ENCODE results near the gene CBX2.

The CBX2 gene

DNA sequence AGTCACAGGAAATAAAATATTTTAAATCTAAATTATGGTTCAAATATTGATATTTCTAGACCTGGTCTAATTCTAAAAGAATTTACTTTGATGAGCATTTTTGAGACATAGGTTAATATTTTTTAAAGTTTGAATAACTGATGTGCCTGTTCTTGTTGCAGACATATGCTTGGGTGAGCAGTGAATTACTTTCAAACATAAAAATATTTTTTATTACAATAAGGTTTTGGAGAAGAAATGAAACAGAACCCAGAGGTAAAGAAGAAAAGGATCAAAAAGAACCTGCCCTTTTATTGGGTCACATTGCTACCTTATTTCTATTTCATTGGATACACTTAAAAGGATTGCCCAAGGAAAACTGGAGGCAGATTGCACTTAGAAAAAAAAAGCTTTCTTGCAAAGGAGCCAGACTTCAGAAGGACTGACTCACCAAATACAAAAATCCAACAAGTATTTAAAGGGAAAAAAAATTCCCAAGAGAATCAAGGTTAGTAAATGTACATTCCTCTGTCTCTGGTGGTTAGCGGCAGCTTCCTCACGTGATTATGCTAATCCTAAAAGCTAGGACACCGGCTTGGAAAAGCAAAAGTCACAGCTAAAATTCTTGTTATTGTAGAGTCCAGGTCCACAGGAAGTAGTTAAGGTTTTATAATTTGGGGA is 28.7 kb upstream of the CBX2 start:
- H3K4me3 ChIP-seq (ENCODE audit: low read depth, low read length, poor library complexity, severe bottlenecking): no peak overlapping the region
- H3K27me3 ChIP-seq (ENCODE audit: insufficient read depth, low read length): no peaks in the 10 kb centered on the region; the same call in 1 of the 2 replicates
- no peaks in the 10 kb centered on the region for H3K9me2 ChIP-seq (ENCODE audit: low read depth, low read length)
- H3K27ac ChIP-seq (ENCODE audit: low read depth, low read length, poor library complexity, severe bottlenecking): no peak overlapping the region
- no peak overlapping the region for H3K4me2 ChIP-seq (ENCODE audit: low read length)
- H3F3A ChIP-seq (ENCODE audit: insufficient read depth, low read length): no peaks in the 10 kb centered on the region
- TF ChIP-seq EZH2 (IDR thresholded peaks at IDR 0.05; ENCODE audit: borderline replicate concordance, low read length): no peak
- TF ChIP-seq, protein P1, sequence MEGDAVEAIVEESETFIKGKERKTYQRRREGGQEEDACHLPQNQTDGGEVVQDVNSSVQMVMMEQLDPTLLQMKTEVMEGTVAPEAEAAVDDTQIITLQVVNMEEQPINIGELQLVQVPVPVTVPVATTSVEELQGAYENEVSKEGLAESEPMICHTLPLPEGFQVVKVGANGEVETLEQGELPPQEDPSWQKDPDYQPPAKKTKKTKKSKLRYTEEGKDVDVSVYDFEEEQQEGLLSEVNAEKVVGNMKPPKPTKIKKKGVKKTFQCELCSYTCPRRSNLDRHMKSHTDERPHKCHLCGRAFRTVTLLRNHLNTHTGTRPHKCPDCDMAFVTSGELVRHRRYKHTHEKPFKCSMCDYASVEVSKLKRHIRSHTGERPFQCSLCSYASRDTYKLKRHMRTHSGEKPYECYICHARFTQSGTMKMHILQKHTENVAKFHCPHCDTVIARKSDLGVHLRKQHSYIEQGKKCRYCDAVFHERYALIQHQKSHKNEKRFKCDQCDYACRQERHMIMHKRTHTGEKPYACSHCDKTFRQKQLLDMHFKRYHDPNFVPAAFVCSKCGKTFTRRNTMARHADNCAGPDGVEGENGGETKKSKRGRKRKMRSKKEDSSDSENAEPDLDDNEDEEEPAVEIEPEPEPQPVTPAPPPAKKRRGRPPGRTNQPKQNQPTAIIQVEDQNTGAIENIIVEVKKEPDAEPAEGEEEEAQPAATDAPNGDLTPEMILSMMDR (IDR thresholded peaks at IDR 0.05; ENCODE audit: low read length): no peak
- no peaks in the 10 kb centered on the region for H3K9me3 ChIP-seq (ENCODE audit: low read length)
- no peaks in the 10 kb centered on the region for H4K20me1 ChIP-seq (ENCODE audit: insufficient read depth, low read length)
- H3K9ac ChIP-seq (ENCODE audit: low read length): no peak overlapping the region
- no peak overlapping the region for H2AFZ ChIP-seq (ENCODE audit: low read length)
- no peaks in the 10 kb centered on the region for H3K4me1 ChIP-seq (ENCODE audit: insufficient read depth, low read length, severe bottlenecking)
- H3K79me2 ChIP-seq (ENCODE audit: insufficient read depth, low read length): no peaks in the 10 kb centered on the region
- H3K36me3 ChIP-seq (ENCODE audit: insufficient read depth, low read length): no peaks in the 10 kb centered on the region

DNA sequence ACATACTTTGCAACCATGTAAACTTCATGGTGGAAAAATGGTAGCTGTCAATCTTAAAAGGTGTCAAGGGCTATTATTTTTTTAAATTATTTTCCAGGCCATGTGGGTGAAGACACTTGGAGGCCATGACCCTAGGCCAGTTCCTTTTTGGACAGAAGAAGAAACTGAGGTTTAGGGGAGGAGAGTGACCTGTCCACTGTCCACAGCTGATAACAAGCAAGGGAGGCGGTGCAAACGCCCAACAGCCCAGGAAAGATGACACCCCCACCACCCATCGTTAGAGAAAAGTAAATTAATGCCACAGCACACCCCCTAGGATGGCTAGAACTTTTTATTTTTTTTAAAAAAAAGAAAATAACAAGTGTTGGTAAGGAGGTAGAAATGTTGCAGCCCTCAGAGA is 28.0 kb upstream of the CBX2 start:
- no peaks in the 10 kb centered on the region for H3K4me1 ChIP-seq (ENCODE audit: insufficient read depth, low read length, severe bottlenecking)
- H4K20me1 ChIP-seq (ENCODE audit: insufficient read depth, low read length): no peaks in the 10 kb centered on the region
- no peak overlapping the region for H3K27ac ChIP-seq (ENCODE audit: low read depth, low read length, poor library complexity, severe bottlenecking)
- H3K9me3 ChIP-seq (ENCODE audit: low read length): no peaks in the 10 kb centered on the region
- no peak overlapping the region for H3K9ac ChIP-seq (ENCODE audit: low read length)
- H3K36me3 ChIP-seq (ENCODE audit: insufficient read depth, low read length): no peaks in the 10 kb centered on the region
- TF ChIP-seq EZH2 (IDR thresholded peaks at IDR 0.05; ENCODE audit: borderline replicate concordance, low read length): no peak
- TF ChIP-seq, protein P1 (IDR thresholded peaks at IDR 0.05; ENCODE audit: low read length): no peak
- H2AFZ ChIP-seq (ENCODE audit: low read length): no peak overlapping the region
- H3K4me3 ChIP-seq (ENCODE audit: low read depth, low read length, poor library complexity, severe bottlenecking): no peak overlapping the region
- H3F3A ChIP-seq (ENCODE audit: insufficient read depth, low read length): no peaks in the 10 kb centered on the region
- H3K9me2 ChIP-seq (ENCODE audit: low read depth, low read length): no peaks in the 10 kb centered on the region
- no peaks in the 10 kb centered on the region; the same call in 1 of the 2 replicates for H3K27me3 ChIP-seq (ENCODE audit: insufficient read depth, low read length)
- no peaks in the 10 kb centered on the region for H3K79me2 ChIP-seq (ENCODE audit: insufficient read depth, low read length)
- H3K4me2 ChIP-seq (ENCODE audit: low read length): no peak overlapping the region

DNA sequence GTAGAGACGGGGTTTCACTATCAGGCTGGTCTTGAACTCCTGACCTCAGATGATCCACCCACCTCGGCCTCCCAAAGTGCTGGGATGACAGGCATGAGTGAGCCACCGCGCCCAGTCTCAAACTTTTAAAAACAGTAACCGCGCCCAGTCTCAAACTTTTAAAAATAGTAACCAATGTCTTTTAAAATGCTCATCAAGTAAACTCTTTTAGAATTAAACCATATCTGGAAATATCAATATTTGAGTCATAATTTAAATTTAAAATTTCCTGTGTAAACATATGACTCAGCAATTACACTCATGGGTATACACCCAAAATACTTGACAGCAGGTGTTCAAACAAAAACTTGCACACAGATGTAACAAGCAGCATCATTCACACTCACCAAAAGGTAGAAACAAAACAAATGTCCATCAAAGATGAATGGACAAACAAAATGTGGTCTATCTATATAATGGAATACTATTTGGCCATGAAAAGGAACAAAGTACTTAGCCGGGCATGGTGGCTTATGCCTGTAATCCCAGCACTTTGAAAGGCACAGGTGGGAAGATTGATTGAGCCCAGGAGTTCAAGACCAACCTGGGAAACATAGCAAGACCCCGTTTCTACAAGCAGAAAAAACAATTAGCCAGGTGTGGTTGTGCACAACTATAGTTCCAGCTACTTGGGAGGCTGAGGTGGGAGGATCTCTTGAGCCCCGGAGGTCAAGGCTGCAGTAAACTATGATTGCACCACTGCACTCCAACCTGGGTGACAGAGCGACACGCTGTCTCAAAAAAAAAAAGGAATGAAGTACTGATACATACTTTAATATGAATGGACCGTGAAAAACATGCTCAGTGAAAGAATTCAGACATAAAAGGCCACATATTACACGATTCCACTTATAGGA is 27.1 kb upstream of the CBX2 start:
- no peaks in the 10 kb centered on the region for H4K20me1 ChIP-seq (ENCODE audit: insufficient read depth, low read length)
- H3K36me3 ChIP-seq (ENCODE audit: insufficient read depth, low read length): no peaks in the 10 kb centered on the region
- H3K27ac ChIP-seq (ENCODE audit: low read depth, low read length, poor library complexity, severe bottlenecking): no peak overlapping the region
- H3K9me2 ChIP-seq (ENCODE audit: low read depth, low read length): no peaks in the 10 kb centered on the region
- no peak overlapping the region for H2AFZ ChIP-seq (ENCODE audit: low read length)
- no peaks in the 10 kb centered on the region for H3K79me2 ChIP-seq (ENCODE audit: insufficient read depth, low read length)
- H3K9me3 ChIP-seq (ENCODE audit: low read length): no peaks in the 10 kb centered on the region
- H3K4me2 ChIP-seq (ENCODE audit: low read length): no peak overlapping the region
- no peaks in the 10 kb centered on the region for H3F3A ChIP-seq (ENCODE audit: insufficient read depth, low read length)
- no peak overlapping the region for H3K9ac ChIP-seq (ENCODE audit: low read length)
- no peak overlapping the region for H3K4me3 ChIP-seq (ENCODE audit: low read depth, low read length, poor library complexity, severe bottlenecking)
- no peaks in the 10 kb centered on the region for H3K4me1 ChIP-seq (ENCODE audit: insufficient read depth, low read length, severe bottlenecking)
- no peaks in the 10 kb centered on the region; the same call in 1 of the 2 replicates for H3K27me3 ChIP-seq (ENCODE audit: insufficient read depth, low read length)
- TF ChIP-seq, protein P1 (IDR thresholded peaks at IDR 0.05; ENCODE audit: low read length): no peak
- no peak for TF ChIP-seq EZH2 (IDR thresholded peaks at IDR 0.05; ENCODE audit: borderline replicate concordance, low read length)
